H9 (cell line): ENCODE data around the gene ARHGEF10L. TPM values are rescaled to one million over a fixed set of nuclear protein-coding genes. Genes with fewer than 3 reads are reported as not detected.

ENCODE experiments used
- DNase-seq: peaks from one replicate; pipeline ENCODE4 v3.0.0-alpha.2; 2017
- H2AFZ ChIP-seq: one replicate; pipeline ENCODE4 v1.6.1; 2013; ENCODE audit warnings: mild to moderate bottlenecking, low read length, control low read depth, moderate library complexity
- H2AK5ac ChIP-seq: 2 replicates; pipeline ENCODE4 v1.6.1; 2013; ENCODE audit warnings: low read length, control low read depth, mixed read lengths; ENCODE audit not compliant: insufficient read length
- H2BK120ac ChIP-seq: one replicate; pipeline ENCODE4 v1.6.1; 2013; ENCODE audit warnings: low read depth, mild to moderate bottlenecking, low read length, control low read depth, inconsistent platforms; ENCODE audit not compliant: poor library complexity, severe bottlenecking
- H2BK12ac ChIP-seq: 2 replicates; pipeline ENCODE4 v1.6.1; 2013; ENCODE audit warnings: low read length, control low read depth, mixed read lengths, low read depth; ENCODE audit not compliant: insufficient read length
- H2BK15ac ChIP-seq: 2 replicates; pipeline ENCODE4 v1.6.1; 2013; ENCODE audit warnings: low read depth, low read length, control low read depth
- H2BK20ac ChIP-seq: one replicate; pipeline ENCODE4 v1.6.1; 2013; ENCODE audit warnings: low read depth, mild to moderate bottlenecking, low read length, control low read depth, inconsistent platforms; ENCODE audit not compliant: poor library complexity, severe bottlenecking
- H2BK5ac ChIP-seq: 2 replicates; pipeline ENCODE4 v1.6.1; 2013; ENCODE audit warnings: low read length, control low read depth, mixed read lengths; ENCODE audit not compliant: insufficient read length
- H3K14ac ChIP-seq: 2 replicates; pipeline ENCODE4 v1.6.1; 2013; ENCODE audit warnings: low read length, control low read depth; ENCODE audit not compliant: insufficient read depth
- H3K18ac ChIP-seq: 2 replicates; pipeline ENCODE4 v1.6.1; 2013; ENCODE audit warnings: low read depth, mild to moderate bottlenecking, mixed read lengths, low read length, control low read depth; ENCODE audit not compliant: insufficient read length
- H3K23ac ChIP-seq: 2 replicates; pipeline ENCODE4 v1.6.1; 2013; ENCODE audit warnings: low read length, control low read depth, mixed read lengths, low read depth; ENCODE audit not compliant: insufficient read length
- H3K23me2 ChIP-seq: 2 replicates; pipeline ENCODE4 v1.6.1; 2013; ENCODE audit warnings: low read depth, mild to moderate bottlenecking, mixed read lengths, low read length, control low read depth; ENCODE audit not compliant: insufficient read length, poor library complexity, severe bottlenecking
- H3K27ac ChIP-seq: 2 replicates; pipeline ENCODE4 v1.5.1; 2013; ENCODE audit warnings: low read length, control low read depth, mixed read lengths, low read depth; ENCODE audit not compliant: insufficient read length
- H3K27me3 ChIP-seq: 2 replicates; pipeline ENCODE4 v1.6.1; 2013; ENCODE audit warnings: low read length, control low read depth, inconsistent platforms; ENCODE audit not compliant: insufficient read depth
- H3K4ac ChIP-seq: 2 replicates; pipeline ENCODE4 v1.6.1; 2013; ENCODE audit warnings: low read depth, mild to moderate bottlenecking, control low read depth, inconsistent platforms, low read length, moderate library complexity
- H3K4me1 ChIP-seq: 2 replicates; pipeline ENCODE4 v1.6.1; 2013; ENCODE audit warnings: low read length, control low read depth, inconsistent platforms; ENCODE audit not compliant: insufficient read depth
- H3K4me2 ChIP-seq: 2 replicates; pipeline ENCODE4 v1.6.1; 2013; ENCODE audit warnings: low read length, control low read depth, mixed read lengths; ENCODE audit not compliant: insufficient read length, insufficient read depth
- H3K56ac ChIP-seq: 2 replicates; pipeline ENCODE4 v1.6.1; 2013; ENCODE audit warnings: low read depth, mild to moderate bottlenecking, mixed read lengths, low read length, control low read depth; ENCODE audit not compliant: insufficient read length
- H3K79me1 ChIP-seq: 2 replicates; pipeline ENCODE4 v1.6.1; 2013; ENCODE audit warnings: low read depth, mild to moderate bottlenecking, moderate library complexity, low read length, control low read depth, inconsistent platforms; ENCODE audit not compliant: insufficient read depth, poor library complexity, severe bottlenecking
- H3K79me2 ChIP-seq: 2 replicates; pipeline ENCODE4 v1.6.1; 2013; ENCODE audit warnings: low read length, control low read depth, inconsistent platforms; ENCODE audit not compliant: insufficient read depth
- H3K9ac ChIP-seq: 2 replicates; pipeline ENCODE4 v1.6.1; 2013; ENCODE audit warnings: low read length, control low read depth, mixed read lengths; ENCODE audit not compliant: insufficient read length; ENCODE audit errors: extremely low read depth
- H3K9me3 ChIP-seq: one replicate; pipeline ENCODE4 v1.6.1; 2013; ENCODE audit warnings: low read depth, low read length, inconsistent platforms; ENCODE audit not compliant: control insufficient read depth
- H3T11ph ChIP-seq: one replicate; pipeline ENCODE4 v1.6.1; 2013; ENCODE audit warnings: mild to moderate bottlenecking, low read length, control low read depth, inconsistent platforms
- H4K20me1 ChIP-seq: one replicate; pipeline ENCODE4 v1.6.1; 2013; ENCODE audit not compliant: control insufficient read depth, insufficient read length, insufficient read depth
- H4K5ac ChIP-seq: 2 replicates; pipeline ENCODE4 v1.6.1; 2013; ENCODE audit warnings: low read depth, mild to moderate bottlenecking, mixed read lengths, low read length, control low read depth; ENCODE audit not compliant: insufficient read length
- H4K8ac ChIP-seq: replicated peaks from 2 replicates; pipeline ENCODE4 v1.6.1; 2013; ENCODE audit warnings: low read length, control low read depth, mixed read lengths, low read depth; ENCODE audit not compliant: insufficient read length
- H4K91ac ChIP-seq: 2 replicates; pipeline ENCODE4 v1.6.1; 2013; ENCODE audit warnings: low read depth, mild to moderate bottlenecking, moderate library complexity, mixed read lengths, low read length, control low read depth; ENCODE audit not compliant: insufficient read length
- H3K27ac Mint-ChIP-seq, 3 experiments: 2 replicates in 2 of 3; 3 replicates in 1 of 3; pipeline ENCODE4 v1.8.0; 2020 to 2021; ENCODE audit warnings: mixed read lengths in 3 of 3, mild to moderate bottlenecking in 1 of 3, moderate library complexity in 1 of 3
- H3K27me3 Mint-ChIP-seq: 2 replicates; pipeline ENCODE4 v1.8.0; 2021; ENCODE audit warnings: low read depth, mild to moderate bottlenecking, moderate library complexity, mixed read lengths
- H3K36me3 Mint-ChIP-seq, 3 experiments: 2 replicates in 2 of 3; 3 replicates in 1 of 3; pipeline ENCODE4 v1.8.0; 2020 to 2021; ENCODE audit warnings: low read depth in 3 of 3, mixed read lengths in 3 of 3; ENCODE audit not compliant: insufficient read depth in 1 of 3
- H3K4me1 Mint-ChIP-seq, 2 experiments: 2 replicates each; pipeline ENCODE4 v1.8.0; 2020; ENCODE audit warnings: mixed read lengths in 2 of 2
- H3K4me3 Mint-ChIP-seq, 2 experiments: 2 replicates in 1 of 2; 3 replicates in 1 of 2; pipeline ENCODE4 v1.8.0; 2020 to 2021; ENCODE audit warnings: mild to moderate bottlenecking in 2 of 2, mixed read lengths in 2 of 2, moderate library complexity in 1 of 2
- H3K9me3 Mint-ChIP-seq, 2 experiments: 2 replicates in 1 of 2; 3 replicates in 1 of 2; pipeline ENCODE4 v1.8.0; 2020; ENCODE audit warnings: mild to moderate bottlenecking in 2 of 2, mixed read lengths in 2 of 2, moderate library complexity in 1 of 2
- whole genome bisulfite sequencing: extraction: QIAGEN DNeasy Blood & Tissue Kit; methylation state at CpG from one replicate; pipeline ENCODE4 v1.1.7; 2013; ENCODE audit warnings: missing lambda C conversion rate, low lambda C conversion rate, mixed read lengths; ENCODE audit not compliant: insufficient read length; ENCODE audit errors: extremely low coverage; 5-methylcytosine and 5-hydroxymethylcytosine counted together
- total RNA-seq: library from RNA; stranded (reverse); gene quantifications from 2 replicates; pipeline ENCODE4 v1.2.1, GENCODE V29; 2021
- TF ChIP-seq, protein P1 (sequence below): fragments of 200-600 bp; sonication (generic); conservative IDR thresholded peaks from 3 replicates; pipeline ENCODE4 v1.8.0; 2021; ENCODE audit warnings: antibody characterized with exemption, mild to moderate bottlenecking

Gene ARHGEF10L
- total RNA-seq, 1 experiment from 2014 or later, result 20.2 TPM

- no peak overlapping the region for H2AFZ ChIP-seq
- H3K18ac ChIP-seq, result no peak overlapping the region
These were observed 24.7 kb upstream of the ARHGEF10L start for GRCh38 chr1:17514776-17515175.

More at GRCh38 chr1:17514776-17515175, 24.7 kb upstream of the ARHGEF10L start:
- no peaks in the 10 kb centered on the region for H3K27me3 Mint-ChIP-seq
- H3K4me1 Mint-ChIP-seq, result peaks cover 16 to 19% of the 10 kb centered on the region in 2 experiments
- H3K36me3 Mint-ChIP-seq, result no peaks in the 10 kb centered on the region
- TF ChIP-seq, protein P1, sequence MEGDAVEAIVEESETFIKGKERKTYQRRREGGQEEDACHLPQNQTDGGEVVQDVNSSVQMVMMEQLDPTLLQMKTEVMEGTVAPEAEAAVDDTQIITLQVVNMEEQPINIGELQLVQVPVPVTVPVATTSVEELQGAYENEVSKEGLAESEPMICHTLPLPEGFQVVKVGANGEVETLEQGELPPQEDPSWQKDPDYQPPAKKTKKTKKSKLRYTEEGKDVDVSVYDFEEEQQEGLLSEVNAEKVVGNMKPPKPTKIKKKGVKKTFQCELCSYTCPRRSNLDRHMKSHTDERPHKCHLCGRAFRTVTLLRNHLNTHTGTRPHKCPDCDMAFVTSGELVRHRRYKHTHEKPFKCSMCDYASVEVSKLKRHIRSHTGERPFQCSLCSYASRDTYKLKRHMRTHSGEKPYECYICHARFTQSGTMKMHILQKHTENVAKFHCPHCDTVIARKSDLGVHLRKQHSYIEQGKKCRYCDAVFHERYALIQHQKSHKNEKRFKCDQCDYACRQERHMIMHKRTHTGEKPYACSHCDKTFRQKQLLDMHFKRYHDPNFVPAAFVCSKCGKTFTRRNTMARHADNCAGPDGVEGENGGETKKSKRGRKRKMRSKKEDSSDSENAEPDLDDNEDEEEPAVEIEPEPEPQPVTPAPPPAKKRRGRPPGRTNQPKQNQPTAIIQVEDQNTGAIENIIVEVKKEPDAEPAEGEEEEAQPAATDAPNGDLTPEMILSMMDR, result no peak
- Histone ChIP-seq H2AK5ac (no peak overlapping the region), H3K27ac (no peak overlapping the region), H3K14ac (no peak overlapping the region), H2BK20ac (no peak overlapping the region), H3K79me1 (no peaks in the 10 kb centered on the region), H3K23me2 (no peaks in the 10 kb centered on the region), H3K4me2 (no peak overlapping the region), H2BK12ac (no peak overlapping the region), H3K9me3 (no peaks in the 10 kb centered on the region), H2BK15ac (no peak overlapping the region), H3K4ac (no peak overlapping the region), H2BK120ac (no peak overlapping the region), H4K5ac (no peak overlapping the region), H3T11ph (no peak overlapping the region), H3K4me1 (no peaks in the 10 kb centered on the region), H3K9ac (no peak overlapping the region), H3K23ac (no peak overlapping the region), H3K56ac (no peak overlapping the region), H3K79me2 (no peaks in the 10 kb centered on the region), H2BK5ac (no peak overlapping the region), H4K91ac (no peak overlapping the region), H4K8ac (no peak overlapping the region), H4K20me1 (no peaks in the 10 kb centered on the region), H3K27me3 (no peaks in the 10 kb centered on the region)
- H3K4me3 Mint-ChIP-seq, result no peak overlapping the region; a peak in 1 of 5 replicates
- no CpG with 5 or more reads among the region's 10 CpGs for WGBS
- no peaks in the 10 kb centered on the region for H3K9me3 Mint-ChIP-seq
- DNase-seq, result no peak
- no peak overlapping the region for H3K27ac Mint-ChIP-seq
